K562 (cell line): Measurements from ENCODE around the gene AGPAT2. TPM values are rescaled to one million over a fixed set of nuclear protein-coding genes. Genes with fewer than 3 reads are reported as not detected.

Experiments
- EZH2 ChIP-seq: IDR thresholded peaks from 2 replicates; pipeline ENCODE4 v1.6.1; 2012; ENCODE audit warnings: low read depth, mild to moderate bottlenecking, inconsistent platforms, low read length, borderline replicate concordance
- SAFB2 ChIP-seq: fragments of 200-400 bp; formaldehyde crosslinking; IDR thresholded peaks from 2 replicates; pipeline ENCODE4 v1.6.1; 2018; ENCODE audit warnings: borderline replicate concordance, low read length, low read depth, moderate library complexity; ENCODE audit not compliant: severe bottlenecking
- SAP30 ChIP-seq: fragments of 200-600 bp; sonication (generic); IDR thresholded peaks from 2 replicates; pipeline ENCODE4 v1.6.1; 2012; ENCODE audit warnings: borderline replicate concordance, low read depth, mild to moderate bottlenecking, moderate library complexity, low read length, control low read depth, inconsistent platforms; ENCODE audit not compliant: insufficient read depth, poor library complexity, severe bottlenecking
- polyA plus RNA-seq, 8 experiments: library from polyadenylated mRNA; depleted of rRNA in 4 of 8; stranded (reverse) in 5 of 8; unstranded in 3 of 8; fragments of >200 nt; fragmentation: Nextera tagmentation in 2 of 8; fragmentation: Illumina TruSeq in 1 of 8; extraction: Ambion mirVana in 2 of 8; extraction: Trizol in 1 of 8; gene quantifications; 2 replicates each; pipeline versions ENCODE4 v1.2.1 to v1.2.3, GENCODE V29; 2011 to 2014; ENCODE audit warnings: inconsistent platforms in 1 of 8, missing spikeins in 1 of 8
- total RNA-seq, 7 experiments: library from RNA; depleted of rRNA in 6 of 7; stranded (reverse); fragments of >200 nt in 6 of 7; fragmentation: Illumina TruSeq in 2 of 7; extraction: Trizol in 2 of 7; gene quantifications; 2 replicates each; pipeline versions ENCODE4 v1.2.1 to v1.2.3, GENCODE V29; 2011 to 2021; ENCODE audit warnings: low replicate concordance in 1 of 7
- TF ChIP-seq, protein P1 (sequence below): fragments of 250-450 bp; sonication (Bioruptor Pico); IDR thresholded peaks from 2 replicates; pipeline ENCODE4 v1.5.0; 2021; ENCODE audit warnings: mild to moderate bottlenecking, borderline replicate concordance
- TF ChIP-seq, protein P2 (sequence below): fragments of 250-450 bp; sonication (Bioruptor Pico); IDR thresholded peaks from 2 replicates; pipeline ENCODE4 v1.4.0; 2020; ENCODE audit warnings: borderline replicate concordance
- TF ChIP-seq, protein P3 (sequence below): sonication (generic); IDR thresholded peaks from 2 replicates; pipeline ENCODE4 v1.6.1; 2016

Gene AGPAT2
- total and polyA plus RNA-seq, 9 of the 15 experiments (the other 6 are each of a cell fraction or from before 2014, with no cell fraction given), result 0.13 to 54.5 (median 23.9) TPM

DNA sequence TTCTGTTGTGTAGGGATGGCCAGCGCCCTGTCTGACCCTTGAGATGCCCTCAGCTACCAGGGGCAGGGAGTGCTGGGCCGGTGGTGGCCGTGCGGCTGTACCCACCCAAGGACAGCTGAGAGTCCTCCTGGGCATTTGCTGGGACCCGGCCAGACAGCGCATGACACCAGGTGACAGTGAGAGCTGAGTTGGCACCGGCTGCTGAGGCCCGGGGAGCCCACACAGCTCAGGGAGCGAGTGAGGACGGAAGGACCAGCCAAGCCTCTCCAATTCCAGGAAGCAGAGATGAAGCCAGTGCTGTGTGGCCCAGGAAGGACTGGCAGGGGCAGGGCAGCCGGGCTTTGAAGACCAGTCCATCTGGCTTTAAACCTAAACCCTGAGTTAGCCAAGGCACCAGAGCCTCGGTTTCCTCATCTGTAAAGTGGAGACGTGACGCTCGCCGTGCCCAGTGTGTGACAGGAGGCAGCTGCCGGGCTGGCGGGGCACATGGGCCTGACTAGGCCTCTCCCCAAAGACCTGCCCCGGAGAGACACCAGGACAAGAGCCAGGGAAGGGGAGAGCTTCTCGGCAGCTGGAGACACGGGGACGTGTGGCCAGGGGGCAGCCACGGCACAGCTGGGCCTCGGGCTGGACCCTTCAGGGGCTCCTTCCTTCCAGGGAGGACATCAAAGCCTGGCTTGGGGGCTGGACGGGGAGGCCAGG is 3.0 kb upstream of the AGPAT2 start (continued):
- TF ChIP-seq, protein P1, sequence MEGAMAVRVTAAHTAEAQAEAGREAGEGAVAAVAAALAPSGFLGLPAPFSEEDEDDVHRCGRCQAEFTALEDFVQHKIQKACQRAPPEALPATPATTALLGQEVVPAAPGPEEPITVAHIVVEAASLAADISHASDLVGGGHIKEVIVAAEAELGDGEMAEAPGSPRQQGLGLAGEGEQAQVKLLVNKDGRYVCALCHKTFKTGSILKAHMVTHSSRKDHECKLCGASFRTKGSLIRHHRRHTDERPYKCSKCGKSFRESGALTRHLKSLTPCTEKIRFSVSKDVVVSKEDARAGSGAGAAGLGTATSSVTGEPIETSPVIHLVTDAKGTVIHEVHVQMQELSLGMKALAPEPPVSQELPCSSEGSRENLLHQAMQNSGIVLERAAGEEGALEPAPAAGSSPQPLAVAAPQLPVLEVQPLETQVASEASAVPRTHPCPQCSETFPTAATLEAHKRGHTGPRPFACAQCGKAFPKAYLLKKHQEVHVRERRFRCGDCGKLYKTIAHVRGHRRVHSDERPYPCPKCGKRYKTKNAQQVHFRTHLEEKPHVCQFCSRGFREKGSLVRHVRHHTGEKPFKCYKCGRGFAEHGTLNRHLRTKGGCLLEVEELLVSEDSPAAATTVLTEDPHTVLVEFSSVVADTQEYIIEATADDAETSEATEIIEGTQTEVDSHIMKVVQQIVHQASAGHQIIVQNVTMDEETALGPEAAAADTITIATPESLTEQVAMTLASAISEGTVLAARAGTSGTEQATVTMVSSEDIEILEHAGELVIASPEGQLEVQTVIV (CRISPR knock-in tag), result no peak
- TF ChIP-seq SAFB2 (no peak), EZH2 (no peak), SAP30 (no peak)
- TF ChIP-seq, protein P2, sequence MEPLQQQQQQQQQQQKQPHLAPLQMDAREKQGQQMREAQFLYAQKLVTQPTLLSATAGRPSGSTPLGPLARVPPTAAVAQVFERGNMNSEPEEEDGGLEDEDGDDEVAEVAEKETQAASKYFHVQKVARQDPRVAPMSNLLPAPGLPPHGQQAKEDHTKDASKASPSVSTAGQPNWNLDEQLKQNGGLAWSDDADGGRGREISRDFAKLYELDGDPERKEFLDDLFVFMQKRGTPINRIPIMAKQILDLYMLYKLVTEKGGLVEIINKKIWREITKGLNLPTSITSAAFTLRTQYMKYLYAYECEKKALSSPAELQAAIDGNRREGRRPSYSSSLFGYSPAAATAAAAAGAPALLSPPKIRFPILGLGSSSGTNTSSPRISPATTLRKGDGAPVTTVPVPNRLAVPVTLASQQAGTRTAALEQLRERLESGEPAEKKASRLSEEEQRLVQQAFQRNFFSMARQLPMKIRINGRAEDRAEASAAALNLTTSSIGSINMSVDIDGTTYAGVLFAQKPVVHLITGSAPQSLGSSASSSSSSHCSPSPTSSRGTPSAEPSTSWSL (CRISPR knock-in tag), result no peak
- TF ChIP-seq, protein P3, sequence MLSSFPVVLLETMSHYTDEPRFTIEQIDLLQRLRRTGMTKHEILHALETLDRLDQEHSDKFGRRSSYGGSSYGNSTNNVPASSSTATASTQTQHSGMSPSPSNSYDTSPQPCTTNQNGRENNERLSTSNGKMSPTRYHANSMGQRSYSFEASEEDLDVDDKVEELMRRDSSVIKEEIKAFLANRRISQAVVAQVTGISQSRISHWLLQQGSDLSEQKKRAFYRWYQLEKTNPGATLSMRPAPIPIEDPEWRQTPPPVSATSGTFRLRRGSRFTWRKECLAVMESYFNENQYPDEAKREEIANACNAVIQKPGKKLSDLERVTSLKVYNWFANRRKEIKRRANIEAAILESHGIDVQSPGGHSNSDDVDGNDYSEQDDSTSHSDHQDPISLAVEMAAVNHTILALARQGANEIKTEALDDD, result no peak
